Spinal cord (tissue), 10 donors: ENCODE results near the gene STX16. TPM values are rescaled to one million over a fixed set of nuclear protein-coding genes. Genes with fewer than 3 reads are reported as not detected.

ENCODE experiments used
- DNase-seq, 6 donors: peaks; one replicate each; pipeline versions ENCODE4 v3.0.0 to v3.0.0-alpha.2; 2013 to 2015; ENCODE audit warnings: low spot score in 6 of 6, low read depth in 4 of 6
- H3K27ac ChIP-seq: one replicate; pipeline ENCODE4 v1.5.1; 2013; ENCODE audit warnings: low read depth, low read length, control low read depth
- H3K27me3 ChIP-seq: one replicate; pipeline ENCODE4 v1.6.1; 2013; ENCODE audit warnings: low read length; ENCODE audit not compliant: control insufficient read depth, insufficient read depth
- H3K36me3 ChIP-seq: one replicate; pipeline ENCODE4 v1.6.1; 2013; ENCODE audit warnings: low read length; ENCODE audit not compliant: control insufficient read depth, insufficient read depth
- H3K4me1 ChIP-seq: one replicate; pipeline ENCODE4 v1.6.1; 2013; ENCODE audit warnings: low read length; ENCODE audit not compliant: control insufficient read depth, insufficient read depth
- H3K4me3 ChIP-seq: one replicate; pipeline ENCODE4 v1.5.1; 2013; ENCODE audit warnings: low read depth, low read length, control low read depth
- H3K9me3 ChIP-seq: one replicate; pipeline ENCODE4 v1.6.1; 2013; ENCODE audit warnings: low read length; ENCODE audit not compliant: control insufficient read depth, insufficient read depth
- WGBS: methylation state at CpG from one replicate; pipeline ENCODE4 v1.1.5; 2013; ENCODE audit warnings: missing lambda C conversion rate; ENCODE audit not compliant: insufficient coverage; 5-methylcytosine and 5-hydroxymethylcytosine counted together
- polyA plus RNA-seq, 2 donors: library from polyadenylated mRNA; unstranded; fragments of 120-200 nt; gene quantifications; one replicate each; pipeline ENCODE4 v1.2.1, GENCODE V29; 2013; ENCODE audit not compliant: insufficient read length in 2 of 2
- total RNA-seq, 2 donors: library from RNA; depleted of rRNA in 1 of 2; stranded (reverse); fragments of 120-200 nt in 1 of 2; fragments of >200 nt in 1 of 2; gene quantifications; one replicate each; pipeline versions ENCODE4 v1.2.3 to v1.2.4, GENCODE V29; 2013 to 2014
- donor health status: healthy.

Gene STX16
- total and polyA plus RNA-seq, 4 donors: 35.7 to 65.0 (median 49.8) TPM

GRCh38 chr20:58713801-58714339 is 62.8 kb downstream of the STX16 start:
- Histone ChIP-seq H3K27ac (no peak overlapping the region), H3K4me3 (no peak overlapping the region), H3K4me1 (peaks cover 30% of the 10 kb centered on the region), H3K36me3 (peaks cover 78% of the 10 kb centered on the region), H3K27me3 (no peaks in the 10 kb centered on the region), H3K9me3 (no peaks in the 10 kb centered on the region)
- no peak for DNase-seq
- WGBS: 96% methylated on average over 24 of the region's 24 CpGs

DNA sequence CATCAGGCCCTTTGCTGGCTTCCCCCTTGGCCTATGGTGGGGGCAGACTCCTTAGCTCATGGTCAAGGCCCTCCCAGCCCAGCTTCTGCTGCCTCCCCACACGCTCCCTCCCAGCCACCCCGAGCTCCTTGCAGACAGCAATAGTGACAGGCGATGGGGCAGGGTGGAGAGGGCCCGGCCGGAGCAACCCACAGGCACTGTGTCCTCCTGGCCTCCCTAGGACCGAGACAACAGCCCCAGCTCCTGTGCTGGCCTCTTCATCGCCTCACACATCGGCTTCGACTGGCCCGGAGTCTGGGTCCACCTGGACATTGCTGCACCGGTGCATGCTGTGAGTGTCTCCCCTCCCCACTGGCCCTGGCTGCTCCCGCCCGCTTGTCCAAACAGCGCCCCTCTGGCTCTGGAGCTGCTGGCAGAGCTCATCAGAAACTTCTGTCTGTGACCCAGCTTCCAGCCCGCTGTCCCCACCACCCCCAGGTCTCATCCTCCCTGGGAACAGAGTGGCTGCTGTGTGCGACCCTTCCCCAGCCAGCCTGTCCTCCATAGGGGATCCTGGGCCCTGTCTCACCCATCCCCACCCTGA is 63.3 kb downstream of the STX16 start:
- WGBS: 95% methylated on average over 16 of the region's 16 CpGs
- no peak overlapping the region for H3K4me3 ChIP-seq
- H3K9me3 ChIP-seq: no peaks in the 10 kb centered on the region
- peak in 1 of 6 donors; percentile 0 for DNase-seq
- H3K4me1 ChIP-seq: peaks cover 36% of the 10 kb centered on the region
- peaks cover 76% of the 10 kb centered on the region for H3K36me3 ChIP-seq
- H3K27ac ChIP-seq: no peak overlapping the region
- no peaks in the 10 kb centered on the region for H3K27me3 ChIP-seq

GRCh38 chr20:58714923-58715351 is 63.9 kb downstream of the STX16 start:
- H3K27me3 ChIP-seq: no peaks in the 10 kb centered on the region
- no peak overlapping the region for H3K4me3 ChIP-seq
- H3K4me1 ChIP-seq: peaks cover 38% of the 10 kb centered on the region
- WGBS: 82% methylated on average over 14 of the region's 14 CpGs
- no peak overlapping the region for H3K27ac ChIP-seq
- no peak for DNase-seq
- H3K9me3 ChIP-seq: no peaks in the 10 kb centered on the region
- H3K36me3 ChIP-seq: peaks cover 76% of the 10 kb centered on the region

DNA sequence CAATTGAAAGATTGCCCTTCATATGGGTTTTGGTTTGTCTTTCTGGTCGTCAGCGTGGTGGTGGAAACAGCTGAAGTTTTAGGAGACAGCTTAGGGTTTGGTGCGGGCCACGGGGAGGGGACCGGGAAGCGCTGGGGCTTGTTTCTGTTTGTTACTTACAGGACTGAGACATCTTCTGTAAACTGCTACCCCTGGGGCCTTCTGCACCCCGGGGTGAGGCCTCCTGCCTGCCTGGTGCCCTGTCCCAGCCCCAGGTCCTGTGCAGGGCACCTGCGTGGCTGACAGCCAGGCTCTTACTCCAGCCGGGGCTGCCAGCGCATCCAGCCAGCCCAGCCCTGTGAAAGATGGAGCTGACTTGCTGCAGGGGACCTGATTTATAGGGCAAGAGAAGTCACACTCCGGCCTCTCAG is 64.3 kb downstream of the STX16 start:
- Histone ChIP-seq H3K27me3 (no peaks in the 10 kb centered on the region), H3K36me3 (peaks cover 74% of the 10 kb centered on the region), H3K4me1 (peaks cover 38% of the 10 kb centered on the region), H3K27ac (no peak overlapping the region), H3K9me3 (no peaks in the 10 kb centered on the region), H3K4me3 (no peak overlapping the region)
- WGBS: 81% methylated on average over 11 of the region's 11 CpGs
- DNase-seq: no peak

DNA sequence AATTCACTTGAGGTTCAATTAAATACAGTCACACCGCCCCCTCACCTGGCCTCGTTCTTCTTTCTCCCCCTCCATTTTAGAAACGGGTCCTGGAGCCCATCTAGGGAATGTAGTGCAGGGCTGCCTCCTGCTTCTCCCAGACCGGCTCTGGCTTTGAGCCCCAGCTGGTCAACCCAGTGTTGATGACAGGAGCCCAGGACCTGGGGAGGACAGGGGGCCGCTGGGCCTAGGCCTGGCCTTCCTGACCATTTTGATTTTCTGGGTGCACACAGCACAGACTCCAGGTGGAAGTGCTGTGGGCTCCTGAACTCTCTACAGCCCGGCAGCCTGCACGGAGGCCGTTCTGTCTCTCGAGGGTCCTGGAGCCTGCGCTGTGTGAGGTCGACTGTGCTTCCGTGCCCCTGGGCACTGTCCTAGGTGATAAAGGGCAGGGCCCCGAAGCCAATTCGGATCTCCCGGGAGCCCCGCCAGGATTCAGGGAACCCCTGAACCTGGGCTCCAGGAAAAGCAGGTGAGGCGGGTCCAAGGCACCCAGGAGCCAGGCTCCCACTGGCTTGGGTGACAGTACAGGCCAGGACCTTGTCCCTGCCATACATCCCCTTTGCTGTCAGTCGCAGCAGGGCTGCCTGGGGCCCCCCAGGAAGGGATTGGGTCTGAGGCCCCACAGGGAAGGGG is 64.9 kb downstream of the STX16 start:
- 83% methylated on average over 18 of the region's 18 CpGs for WGBS
- no peak overlapping the region for H3K4me3 ChIP-seq
- H3K27ac ChIP-seq: peak overlapping the region; percentile 7
- H3K9me3 ChIP-seq: no peaks in the 10 kb centered on the region
- H3K4me1 ChIP-seq: peaks cover 38% of the 10 kb centered on the region
- H3K36me3 ChIP-seq: peaks cover 70% of the 10 kb centered on the region
- H3K27me3 ChIP-seq: no peaks in the 10 kb centered on the region
- DNase-seq: no peak

- H3K27ac ChIP-seq: peak overlapping the region; percentile 7
- 35% methylated on average over 23 of the region's 23 CpGs for WGBS
- H3K4me1 ChIP-seq: peaks cover 38% of the 10 kb centered on the region
- H3K4me3 ChIP-seq: no peak overlapping the region
- H3K27me3 ChIP-seq: no peaks in the 10 kb centered on the region
- peaks cover 63% of the 10 kb centered on the region for H3K36me3 ChIP-seq
- DNase-seq: peak in 1 of 6 donors; percentile 28
- no peaks in the 10 kb centered on the region for H3K9me3 ChIP-seq
Measured at GRCh38 chr20:58716476-58717277, 65.6 kb downstream of the STX16 start.

DNA sequence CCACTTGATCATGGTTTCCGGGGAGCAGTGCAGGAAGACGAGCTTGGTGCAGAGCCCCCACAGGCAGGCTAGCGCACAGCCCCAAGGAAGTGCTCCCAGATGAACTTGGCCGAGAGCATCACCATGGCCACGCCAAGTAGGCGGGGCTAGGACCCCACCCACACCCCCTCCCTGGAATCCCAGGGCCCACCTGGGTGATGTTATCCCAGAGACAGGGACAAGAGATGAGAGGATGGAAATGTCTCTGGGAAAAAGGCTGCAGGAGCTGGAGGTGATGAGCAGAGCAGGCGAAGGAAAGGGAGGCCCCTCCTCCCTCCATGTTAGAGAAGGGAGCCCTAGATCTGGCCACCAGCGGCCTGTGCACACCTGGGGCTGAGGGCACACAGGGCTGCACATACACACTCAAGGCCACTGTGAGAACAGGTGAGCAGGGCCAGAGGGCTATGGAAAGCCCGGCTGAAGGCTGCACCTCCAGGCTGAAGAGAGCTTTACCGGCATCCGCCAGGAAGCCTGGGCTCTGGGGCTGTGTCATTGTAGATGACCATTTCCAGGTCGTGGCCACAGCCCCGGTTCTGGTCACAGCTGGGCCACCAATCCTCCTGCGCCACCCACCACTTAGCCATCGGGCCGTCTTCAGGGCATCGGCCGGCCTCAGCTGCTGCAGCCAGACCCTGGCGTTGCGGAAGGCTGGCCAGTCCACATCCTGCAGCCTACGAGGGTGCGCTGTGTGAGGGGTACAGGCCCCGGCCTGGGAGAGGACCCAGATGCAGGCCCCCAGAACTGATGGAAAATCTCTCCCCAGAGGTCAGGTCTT is 66.4 kb downstream of the STX16 start:
- H3K27me3 ChIP-seq: peaks cover 2% of the 10 kb centered on the region
- no peak overlapping the region for H3K4me3 ChIP-seq
- DNase-seq: no peak
- 85% methylated on average over 17 of the region's 23 CpGs for WGBS
- H3K4me1 ChIP-seq: peaks cover 38% of the 10 kb centered on the region
- H3K9me3 ChIP-seq: no peaks in the 10 kb centered on the region
- no peak overlapping the region for H3K27ac ChIP-seq
- H3K36me3 ChIP-seq: peaks cover 55% of the 10 kb centered on the region

DNA sequence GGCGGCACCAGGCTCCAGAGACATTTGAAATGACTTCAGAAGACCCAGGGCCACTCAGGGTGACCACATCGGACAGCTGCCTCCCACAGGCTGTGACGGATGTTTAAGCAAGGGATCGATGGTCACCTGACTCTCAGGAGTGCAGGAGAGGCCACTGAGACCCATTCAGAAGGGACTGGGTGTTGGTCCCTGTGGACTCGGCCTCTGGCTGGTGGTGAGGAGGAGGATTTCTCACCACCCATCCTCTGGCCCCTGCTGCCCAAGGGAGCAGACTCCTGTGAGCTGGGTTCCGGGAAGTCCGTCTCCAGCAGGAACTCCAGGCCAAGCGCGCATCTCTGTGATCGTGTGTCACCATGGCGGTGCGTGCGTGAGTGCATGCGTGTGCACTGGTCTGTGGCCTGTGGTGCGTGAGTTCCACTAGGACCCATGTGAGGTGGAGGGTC is 67.1 kb downstream of the STX16 start:
- no peak for DNase-seq
- Histone ChIP-seq H3K4me1 (peaks cover 38% of the 10 kb centered on the region), H3K9me3 (no peaks in the 10 kb centered on the region), H3K4me3 (no peak overlapping the region), H3K27me3 (peaks cover 4% of the 10 kb centered on the region), H3K27ac (no peak overlapping the region), H3K36me3 (peaks cover 48% of the 10 kb centered on the region)
- WGBS: 96% methylated on average over 11 of the region's 15 CpGs

DNA sequence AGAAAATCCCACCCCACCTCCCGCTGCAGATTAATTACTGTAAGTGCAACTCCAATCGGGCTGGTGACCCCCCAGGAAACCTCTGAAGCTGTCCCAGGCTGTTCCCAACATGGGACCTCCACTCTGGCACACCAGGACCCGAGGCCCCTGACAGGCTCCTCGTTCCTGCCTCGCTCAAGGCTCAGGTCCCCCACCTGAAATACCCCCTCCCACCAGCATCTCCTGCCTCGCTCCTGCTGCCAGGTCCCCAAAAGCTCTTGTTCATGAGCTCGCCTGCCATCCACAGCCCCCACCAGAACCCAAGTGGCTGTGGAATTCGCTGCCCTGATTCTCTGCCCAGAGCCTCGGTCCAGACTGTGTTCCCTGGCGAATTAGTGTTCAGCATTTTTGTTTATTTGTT is 67.6 kb downstream of the STX16 start:
- Histone ChIP-seq H3K4me3 (no peak overlapping the region), H3K27ac (no peak overlapping the region), H3K9me3 (no peaks in the 10 kb centered on the region), H3K27me3 (peaks cover 6% of the 10 kb centered on the region), H3K4me1 (peaks cover 38% of the 10 kb centered on the region), H3K36me3 (peaks cover 42% of the 10 kb centered on the region)
- WGBS: 90% methylated on average over 7 of the region's 10 CpGs
- no peak for DNase-seq
